Dermis blood vessel endothelial cell (primary cell): ENCODE results near the gene TIA1. TPM values are rescaled to one million over a fixed set of nuclear protein-coding genes. Genes with fewer than 3 reads are reported as not detected.

ENCODE experiments used
- total RNA-seq: library from RNA; depleted of rRNA; stranded (reverse); fragments of >200 nt; gene quantifications from 2 replicates; pipeline ENCODE4 v1.2.3, GENCODE V29; 2014

Gene TIA1
- total RNA-seq, 1 donor from 2014 or later = 155 TPM

Other genes with a start within 250 kb of the TIA1 start
- 37.9 and 109 TPM in 2 replicates for gene PCBP1, start 161.2 kb downstream of the TIA1 start, total RNA-seq
- 14.3 and 25.5 TPM in 2 replicates for gene C2orf42, start 57.6 kb downstream of the TIA1 start, total RNA-seq
- gene PCYOX1, start 9.5 kb upstream of the TIA1 start, total RNA-seq = 36.9 and 44.0 TPM in 2 replicates
- gene SNRPG, start 45.1 kb upstream of the TIA1 start, total RNA-seq = 162 and 266 TPM in 2 replicates
- gene FAM136A, start 53.4 kb upstream of the TIA1 start, total RNA-seq = 19.2 and 40.9 TPM in 2 replicates